Neural progenitor cell (in vitro differentiated cells): ENCODE results near the gene RARS1. TPM values are rescaled to one million over a fixed set of nuclear protein-coding genes. Genes with fewer than 3 reads are reported as not detected.

Experiments
- DNase-seq: peaks from one replicate; pipeline ENCODE4 v3.0.0-alpha.2; 2016; ENCODE audit warnings: low spot score
- H2AFZ ChIP-seq: fragments of 200-600 bp; sonication (generic); replicated peaks from 2 replicates; pipeline ENCODE4 v1.6.1; 2016; ENCODE audit warnings: antibody characterized with exemption
- H3F3A ChIP-seq: fragments of 200-600 bp; sonication (generic); 2 replicates; pipeline ENCODE4 v1.6.1; 2016; ENCODE audit warnings: antibody characterized with exemption, low read depth
- H3K27ac ChIP-seq: fragments of 200-600 bp; sonication (generic); 2 replicates; pipeline ENCODE4 v1.5.1; 2016; ENCODE audit warnings: mild to moderate bottlenecking
- H3K27me3 ChIP-seq: fragments of 200-600 bp; sonication (generic); 2 replicates; pipeline ENCODE4 v1.6.1; 2016; ENCODE audit warnings: mild to moderate bottlenecking, moderate library complexity
- H3K36me3 ChIP-seq: fragments of 200-600 bp; sonication (generic); 2 replicates; pipeline ENCODE4 v1.5.1; 2016
- H3K4me1 ChIP-seq: fragments of 200-600 bp; sonication (generic); 2 replicates; pipeline ENCODE4 v1.6.1; 2016; ENCODE audit warnings: mixed run types
- H3K4me2 ChIP-seq: fragments of 200-600 bp; sonication (generic); 2 replicates; pipeline ENCODE4 v1.6.1; 2016
- H3K4me3 ChIP-seq: fragments of 200-600 bp; sonication (generic); 2 replicates; pipeline ENCODE4 v1.5.1; 2016
- H3K79me2 ChIP-seq: fragments of 200-600 bp; sonication (generic); 2 replicates; pipeline ENCODE4 v1.6.1; 2016; ENCODE audit warnings: low read depth
- H3K9ac ChIP-seq: fragments of 200-600 bp; sonication (generic); 2 replicates; pipeline ENCODE4 v1.6.1; 2016
- H3K9me3 ChIP-seq: fragments of 200-600 bp; sonication (generic); 2 replicates; pipeline ENCODE4 v1.5.1; 2016; ENCODE audit warnings: low read depth
- H4K20me1 ChIP-seq: fragments of 200-600 bp; sonication (generic); 2 replicates; pipeline ENCODE4 v1.6.1; 2016; ENCODE audit warnings: low read depth
- H3K27ac Mint-ChIP-seq: 3 replicates; pipeline ENCODE4 v1.8.0; 2021; ENCODE audit warnings: mixed read lengths
- H3K27me3 Mint-ChIP-seq: 2 replicates; pipeline ENCODE4 v1.8.0; 2022; ENCODE audit warnings: low read depth, mild to moderate bottlenecking, inconsistent platforms, moderate library complexity, mixed read lengths; ENCODE audit not compliant: insufficient read depth
- H3K36me3 Mint-ChIP-seq: 3 replicates; pipeline ENCODE4 v1.8.0; 2021; ENCODE audit warnings: mixed read lengths
- H3K4me1 Mint-ChIP-seq: 3 replicates; pipeline ENCODE4 v1.8.0; 2021; ENCODE audit warnings: mixed read lengths
- H3K4me3 Mint-ChIP-seq: 3 replicates; pipeline ENCODE4 v1.8.0; 2021; ENCODE audit warnings: mild to moderate bottlenecking, moderate library complexity, mixed read lengths
- H3K9me3 Mint-ChIP-seq: 3 replicates; pipeline ENCODE4 v1.8.0; 2020; ENCODE audit warnings: mixed read lengths
- CTCF ChIP-seq: fragments of 200-600 bp; sonication (generic); IDR thresholded peaks from 2 replicates; pipeline ENCODE4 v1.5.1; 2017; ENCODE audit warnings: antibody characterized with exemption, mild to moderate bottlenecking
- EZH2 ChIP-seq: fragments of 200-600 bp; sonication (generic); IDR thresholded peaks from 2 replicates; pipeline ENCODE4 v1.6.1; 2017; ENCODE audit warnings: antibody characterized with exemption, mild to moderate bottlenecking, moderate library complexity
- EZH2phosphoT487 ChIP-seq: fragments of 200-600 bp; sonication (generic); IDR thresholded peaks from 2 replicates; pipeline ENCODE4 v1.6.1; 2017; ENCODE audit warnings: antibody characterized with exemption
- total RNA-seq: library from RNA; depleted of rRNA; stranded (reverse); fragments of >200 nt; gene quantifications from 2 replicates; pipeline ENCODE4 v1.2.3, GENCODE V29; 2015; ENCODE audit warnings: low replicate concordance

RARS1 gene
- total RNA-seq, 1 donor from 2014 or later, result 191 TPM

GRCh38 chr5:168489059-168489458 lies 2.8 kb downstream of the RARS1 start:
- Histone ChIP-seq H3K27me3 (no peaks in the 10 kb centered on the region), H3K36me3 (peaks cover 7% of the 10 kb centered on the region), H3K4me3 (no peak overlapping the region), H3F3A (peaks cover 3% of the 10 kb centered on the region), H3K9me3 (no peaks in the 10 kb centered on the region), H3K79me2 (peaks cover 22% of the 10 kb centered on the region), H3K4me2 (no peak overlapping the region), H4K20me1 (peaks cover 8% of the 10 kb centered on the region), H3K4me1 (peaks cover 5% of the 10 kb centered on the region), H2AFZ (no peak overlapping the region), H3K27ac (no peak overlapping the region), H3K9ac (no peak overlapping the region)
- Mint-ChIP-seq H3K9me3 (no peaks in the 10 kb centered on the region), H3K4me1 (peaks cover 14% of the 10 kb centered on the region), H3K27ac (no peak overlapping the region), H3K4me3 (no peak overlapping the region), H3K27me3 (peaks cover 3% of the 10 kb centered on the region), H3K36me3 (peaks cover 22% of the 10 kb centered on the region)
- TF ChIP-seq CTCF, result no peak
- no peak for TF ChIP-seq EZH2
- no peak for TF ChIP-seq EZH2phosphoT487
- DNase-seq, result no peak

GRCh38 chr5:168494057-168494555 lies 7.8 kb downstream of the RARS1 start:
- Histone ChIP-seq H3K9ac (no peak overlapping the region), H3K4me2 (no peak overlapping the region), H2AFZ (no peak overlapping the region), H3F3A (no peaks in the 10 kb centered on the region), H3K27ac (no peak overlapping the region), H3K79me2 (no peaks in the 10 kb centered on the region), H3K4me1 (no peaks in the 10 kb centered on the region), H4K20me1 (no peaks in the 10 kb centered on the region), H3K4me3 (no peak overlapping the region), H3K27me3 (no peaks in the 10 kb centered on the region), H3K36me3 (peaks cover 18% of the 10 kb centered on the region), H3K9me3 (no peaks in the 10 kb centered on the region)
- H3K36me3 Mint-ChIP-seq, result peaks cover 34% of the 10 kb centered on the region
- no peaks in the 10 kb centered on the region for H3K4me1 Mint-ChIP-seq
- TF ChIP-seq EZH2phosphoT487, result no peak
- no peak for TF ChIP-seq EZH2
- H3K27me3 Mint-ChIP-seq, result peaks cover 3% of the 10 kb centered on the region
- no peak overlapping the region for H3K4me3 Mint-ChIP-seq
- H3K9me3 Mint-ChIP-seq, result no peaks in the 10 kb centered on the region
- DNase-seq, result no peak
- no peak overlapping the region for H3K27ac Mint-ChIP-seq

- Mint-ChIP-seq H3K4me3 (no peak overlapping the region), H3K9me3 (no peaks in the 10 kb centered on the region), H3K36me3 (peaks cover 27% of the 10 kb centered on the region), H3K27me3 (no peaks in the 10 kb centered on the region), H3K4me1 (no peaks in the 10 kb centered on the region), H3K27ac (no peak overlapping the region)
- TF ChIP-seq CTCF, result no peak
- no peak for TF ChIP-seq EZH2phosphoT487
- no peak for TF ChIP-seq EZH2
- no peaks in the 10 kb centered on the region for H3F3A ChIP-seq
- H3K9ac ChIP-seq, result no peak overlapping the region
- H3K27me3 ChIP-seq, result no peaks in the 10 kb centered on the region
- H3K36me3 ChIP-seq, result peaks cover 27% of the 10 kb centered on the region
- H3K27ac ChIP-seq, result no peak overlapping the region
- no peak for DNase-seq
- H3K4me1 ChIP-seq, result no peaks in the 10 kb centered on the region
- no peak overlapping the region for H3K4me2 ChIP-seq
- H3K79me2 ChIP-seq, result no peaks in the 10 kb centered on the region
- no peaks in the 10 kb centered on the region for H4K20me1 ChIP-seq
- no peaks in the 10 kb centered on the region for H3K9me3 ChIP-seq
- no peak overlapping the region for H3K4me3 ChIP-seq
- no peak overlapping the region for H2AFZ ChIP-seq
Observed at GRCh38 chr5:168502563-168503237, 16.4 kb downstream of the RARS1 start.

GRCh38 chr5:168513861-168514428 lies 27.7 kb downstream of the RARS1 start:
- no peak overlapping the region for H3K4me2 ChIP-seq
- Mint-ChIP-seq H3K9me3 (peaks cover 15% of the 10 kb centered on the region), H3K27ac (no peak overlapping the region), H3K36me3 (peaks cover 60% of the 10 kb centered on the region), H3K4me3 (no peak overlapping the region), H3K27me3 (no peaks in the 10 kb centered on the region), H3K4me1 (no peaks in the 10 kb centered on the region)
- no peaks in the 10 kb centered on the region for H3F3A ChIP-seq
- no peaks in the 10 kb centered on the region for H3K27me3 ChIP-seq
- H3K36me3 ChIP-seq, result peaks cover 25% of the 10 kb centered on the region
- no peak for DNase-seq
- H3K27ac ChIP-seq, result no peak overlapping the region
- TF ChIP-seq EZH2phosphoT487, result no peak
- TF ChIP-seq EZH2, result no peak
- TF ChIP-seq CTCF, result no peak
- no peaks in the 10 kb centered on the region for H3K4me1 ChIP-seq
- no peaks in the 10 kb centered on the region for H3K9me3 ChIP-seq
- no peaks in the 10 kb centered on the region for H3K79me2 ChIP-seq
- no peak overlapping the region for H3K4me3 ChIP-seq
- no peaks in the 10 kb centered on the region for H4K20me1 ChIP-seq
- H3K9ac ChIP-seq, result no peak overlapping the region
- no peak overlapping the region for H2AFZ ChIP-seq
